Gastroesophageal sphincter (tissue), 3 donors: ENCODE measurements around the gene GJC1.

Source experiments
- CTCF ChIP-seq, 4 experiments: fragments of 200-600 bp in 2 of 4; fragments of 450-650 bp in 2 of 4; sonication (generic) in 1 of 4; IDR thresholded peaks; one replicate each; pipeline ENCODE4 v1.5.1; 2017 to 2019; ENCODE audit warnings: antibody characterized with exemption in 4 of 4, mild to moderate bottlenecking in 2 of 4, moderate library complexity in 2 of 4
- EP300 ChIP-seq: sonication (generic); formaldehyde crosslinking; IDR thresholded peaks from one replicate; pipeline ENCODE4 v1.6.1; 2017; ENCODE audit warnings: antibody characterized with exemption, mild to moderate bottlenecking
- POLR2A ChIP-seq, 2 donors: fragments of 450-650 bp; IDR thresholded peaks; one replicate each; pipeline ENCODE4 v1.6.1; 2017; ENCODE audit warnings: antibody characterized with exemption in 2 of 2, mild to moderate bottlenecking in 2 of 2, moderate library complexity in 1 of 2
- POLR2AphosphoS5 ChIP-seq: sonication (generic); formaldehyde crosslinking; IDR thresholded peaks from one replicate; pipeline ENCODE4 v1.6.1; 2017; ENCODE audit warnings: antibody characterized with exemption

- peak in 3 of 4 experiments; percentile 91 to 93 (median 92) for TF ChIP-seq CTCF (IDR thresholded peaks at IDR 0.05)
- no peak for TF ChIP-seq POLR2A (IDR thresholded peaks at IDR 0.05)
- peak; percentile 48 for TF ChIP-seq POLR2AphosphoS5
- TF ChIP-seq EP300, result no peak
Measured at GRCh38 chr17:44779211-44780025, 50.7 kb downstream of the GJC1 start.
